Heart right ventricle (tissue), 16 donors: ENCODE data around the gene CMIP. TPM values are rescaled to one million over a fixed set of nuclear protein-coding genes. Genes with fewer than 3 reads are reported as not detected.

ENCODE experiments used
- ATAC-seq, 8 donors: fragments of 200-7000 bp; cut with Tn5 transposase; one replicate each; pipeline ENCODE4 v1.9.1; 2020; ENCODE audit warnings: mild to moderate bottlenecking in 8 of 8, moderate library complexity in 8 of 8, moderate number of reproducible peaks in 1 of 8
- DNase-seq, 2 donors: peaks; one replicate each; pipeline ENCODE4 v3.0.0-alpha.2; 2020
- H3K27ac ChIP-seq, 10 donors: fragments of 200-600 bp; sonication (generic) in 2 of 10; one replicate each; pipeline versions ENCODE4 v1.5.0 to v1.8.0; 2020 to 2022; ENCODE audit warnings: mild to moderate bottlenecking in 3 of 10
- H3K27me3 ChIP-seq, 7 donors: fragments of 200-600 bp; one replicate each; pipeline ENCODE4 v1.8.0; 2021 to 2022; ENCODE audit warnings: mild to moderate bottlenecking in 2 of 7
- H3K36me3 ChIP-seq, 9 donors: fragments of 200-600 bp; sonication (generic) in 1 of 9; one replicate each; pipeline versions ENCODE4 v1.5.0 to v1.8.0; 2020 to 2022; ENCODE audit warnings: mild to moderate bottlenecking in 2 of 9
- H3K4me1 ChIP-seq, 9 donors: fragments of 200-600 bp; sonication (generic) in 1 of 9; one replicate each; pipeline versions ENCODE4 v1.5.0 to v1.8.0; 2020 to 2022; ENCODE audit warnings: mild to moderate bottlenecking in 4 of 9
- H3K4me3 ChIP-seq, 10 donors: fragments of 200-600 bp; sonication (generic) in 2 of 10; one replicate each; pipeline versions ENCODE4 v1.5.0 to v1.8.0; 2020 to 2022; ENCODE audit warnings: mild to moderate bottlenecking in 7 of 10, moderate library complexity in 2 of 10
- H3K9me3 ChIP-seq, 11 donors: fragments of 200-600 bp in 10 of 11; sonication (generic) in 2 of 11; one replicate each; pipeline versions ENCODE4 v1.5.0 to v1.8.0; 2013 to 2022; ENCODE audit warnings: mild to moderate bottlenecking in 2 of 11, control low read depth in 1 of 11, moderate library complexity in 1 of 11
- WGBS, 2 donors: extraction: QIAGEN DNeasy Blood & Tissue Kit; methylation state at CpG; one replicate each; pipeline ENCODE4 v1.1.7; 2013; ENCODE audit warnings: inconsistent platforms in 1 of 2; 5-methylcytosine and 5-hydroxymethylcytosine counted together
- intact Hi-C, 10 donors: fragments of 100-400 bp; cut with DNase I; formaldehyde crosslinking; loops; one replicate each; pipeline versions ENCODE4 v1.11.1 to v1.14.2; 2022
- polyA plus RNA-seq, 2 donors: library from polyadenylated mRNA; stranded (reverse); fragments of 200-250 nt; gene quantifications; one replicate each; pipeline ENCODE4 v1.2.3, GENCODE V29; 2013
- total RNA-seq, 10 donors: library from RNA; stranded (reverse); fragmentation: NEBNext Ultra II Directional in 3 of 10; extraction: Animal tissue kit (Norgen Biotek cat#: 25700) in 3 of 10; gene quantifications; one replicate each; pipeline versions ENCODE4 v1.2.1 to v1.2.4, GENCODE V29; 2021 to 2023
- TF ChIP-seq, protein P1 (sequence below), 9 donors: fragments of 200-600 bp; sonication (generic) in 2 of 9; IDR thresholded peaks; one replicate each; pipeline versions ENCODE4 v1.5.0 to v1.8.0; 2021 to 2022; ENCODE audit warnings: antibody characterized with exemption in 9 of 9, mild to moderate bottlenecking in 5 of 9, moderate library complexity in 1 of 9
- donor health status: Arrhythmogenic right ventricular cardiomyopathy.
- donor health status: ischemic (EF 13 %, LVEDD 7.1; RV severe dilation, severe dysfunction).
- donor health status: healthy with polysubstance abuse.
- donor health status: DM: no; HTN: yes; CAD: no.
- donor health status: DM: no; HTN: no; CAD: no.
- donor health status: ischemic (EF 25% LVEDD 6.9; RV normal size, moderate dysfunction).
- donor health status: ischemic (EF 25% LVEDD 5.7; RV mildly dilated, moderate dysfunction).
- donor health status: healthy.
- donor health status: DM: yes; HTN: yes; CAD: no.
- donor health status: Ischemic cardiomyopathy.
- donor health status: ischemic (EF 35%, LVEDD 5.7; RV mildly dilated, moderate dysfunction).
- donor health status: nonischemic (EF 11% LVEDD 7.7; RV severe dilation, severe dysfunction).
- donor health status: DM: yes; HTN: yes; CAD: no.
- donor health status: PGD.
- donor health status: ischemic (EF 29% LVEDD 5.4; RV normal size, mild dysfunction).
- donor health status: nonischemic (EF 23%, LVEDD 6.1; RV moderate dilation, normal function).

CMIP gene
- total and polyA plus RNA-seq, 12 donors: 5.4 to 32.8 (median 13.0) TPM

GRCh38 chr16:81593481-81593880 is 148.9 kb downstream of the CMIP start:
- H3K4me1 ChIP-seq: peaks cover 0 to 10% (median 0%) of the 10 kb centered on the region in 9 donors
- H3K27ac ChIP-seq: no peak overlapping the region
- no peak overlapping the region for H3K4me3 ChIP-seq
- TF ChIP-seq, protein P1, sequence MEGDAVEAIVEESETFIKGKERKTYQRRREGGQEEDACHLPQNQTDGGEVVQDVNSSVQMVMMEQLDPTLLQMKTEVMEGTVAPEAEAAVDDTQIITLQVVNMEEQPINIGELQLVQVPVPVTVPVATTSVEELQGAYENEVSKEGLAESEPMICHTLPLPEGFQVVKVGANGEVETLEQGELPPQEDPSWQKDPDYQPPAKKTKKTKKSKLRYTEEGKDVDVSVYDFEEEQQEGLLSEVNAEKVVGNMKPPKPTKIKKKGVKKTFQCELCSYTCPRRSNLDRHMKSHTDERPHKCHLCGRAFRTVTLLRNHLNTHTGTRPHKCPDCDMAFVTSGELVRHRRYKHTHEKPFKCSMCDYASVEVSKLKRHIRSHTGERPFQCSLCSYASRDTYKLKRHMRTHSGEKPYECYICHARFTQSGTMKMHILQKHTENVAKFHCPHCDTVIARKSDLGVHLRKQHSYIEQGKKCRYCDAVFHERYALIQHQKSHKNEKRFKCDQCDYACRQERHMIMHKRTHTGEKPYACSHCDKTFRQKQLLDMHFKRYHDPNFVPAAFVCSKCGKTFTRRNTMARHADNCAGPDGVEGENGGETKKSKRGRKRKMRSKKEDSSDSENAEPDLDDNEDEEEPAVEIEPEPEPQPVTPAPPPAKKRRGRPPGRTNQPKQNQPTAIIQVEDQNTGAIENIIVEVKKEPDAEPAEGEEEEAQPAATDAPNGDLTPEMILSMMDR (IDR thresholded peaks at IDR 0.05): no peak
- intact Hi-C loops: no loop called here
- 93 to 97% methylated on average over 16 of the region's 16 CpGs for WGBS, 2 donors
- no peak for DNase-seq
- ATAC-seq: no peak
- peaks cover 0 to 9% (median 0%) of the 10 kb centered on the region in 9 donors for H3K36me3 ChIP-seq
- no peaks in the 10 kb centered on the region for H3K9me3 ChIP-seq
- H3K27me3 ChIP-seq: no peaks in the 10 kb centered on the region

GRCh38 chr16:81595629-81596292 is 151.2 kb downstream of the CMIP start:
- DNase-seq (no peak), ATAC-seq (no peak)
- H3K4me1 ChIP-seq: peaks cover 0 to 17% (median 7%) of the 10 kb centered on the region in 9 donors
- no peaks in the 10 kb centered on the region for H3K27me3 ChIP-seq
- no peaks in the 10 kb centered on the region for H3K9me3 ChIP-seq
- TF ChIP-seq, protein P1 (IDR thresholded peaks at IDR 0.05): no peak
- no peaks in the 10 kb centered on the region for H3K36me3 ChIP-seq
- no peak overlapping the region for H3K27ac ChIP-seq
- intact Hi-C loops: no loop called here
- H3K4me3 ChIP-seq: no peak overlapping the region
- WGBS, 2 donors: 96 to 99% methylated on average over 9 of the region's 9 CpGs

GRCh38 chr16:81597079-81597658 is 152.6 kb downstream of the CMIP start:
- no peak overlapping the region for H3K4me3 ChIP-seq
- no peaks in the 10 kb centered on the region for H3K9me3 ChIP-seq
- H3K27me3 ChIP-seq: no peaks in the 10 kb centered on the region
- ATAC-seq: peak in 1 of 8 donors; percentile 20
- WGBS, 2 donors: 96 to 99% methylated on average over 5 of the region's 5 CpGs
- DNase-seq: no peak
- intact Hi-C loops: no loop called here
- no peak overlapping the region for H3K27ac ChIP-seq
- H3K4me1 ChIP-seq: peaks cover 0 to 31% (median 13%) of the 10 kb centered on the region in 9 donors
- TF ChIP-seq, protein P1 (IDR thresholded peaks at IDR 0.05): no peak
- H3K36me3 ChIP-seq: no peaks in the 10 kb centered on the region

GRCh38 chr16:81598083-81598482 is 153.5 kb downstream of the CMIP start:
- no peaks in the 10 kb centered on the region for H3K27me3 ChIP-seq
- no peak overlapping the region for H3K4me3 ChIP-seq
- 97% methylated on average over 12 of the region's 12 CpGs for WGBS, 2 donors
- no peaks in the 10 kb centered on the region for H3K9me3 ChIP-seq
- H3K36me3 ChIP-seq: no peaks in the 10 kb centered on the region
- intact Hi-C loops: no loop called here
- TF ChIP-seq, protein P1 (IDR thresholded peaks at IDR 0.05): no peak
- H3K27ac ChIP-seq: no peak overlapping the region
- H3K4me1 ChIP-seq: peaks cover 0 to 37% (median 13%) of the 10 kb centered on the region in 9 donors
- ATAC-seq (no peak), DNase-seq (no peak)
